B cell (primary cell): Measurements from ENCODE around the gene BCL2. TPM values are rescaled to one million over a fixed set of nuclear protein-coding genes. Genes with fewer than 3 reads are reported as not detected.

Experiments used
- ATAC-seq: fragments of 200-7000 bp; cut with Tn5 transposase; one replicate; pipeline ENCODE4 v1.10.0; 2021; ENCODE audit warnings: low read depth, mild to moderate bottlenecking, moderate number of reproducible peaks, moderate library complexity
- CTCF ChIA-PET: fragments of 350-600 bp; sonication (Branson Sonifier 250); formaldehyde crosslinking; loops from one replicate; lab custom pipeline; 2021; ENCODE audit warnings: antibody characterized with exemption, inconsistent platforms; lab: Charles Lee
- POLR2A ChIA-PET: fragments of 350-600 bp; sonication (Branson Sonifier 250); formaldehyde crosslinking; loops from one replicate; lab custom pipeline; 2021; ENCODE audit warnings: antibody characterized with exemption; lab: Charles Lee
- DNase-seq: peaks from one replicate; pipeline ENCODE4 v3.0.0; 2013
- H2AFZ ChIP-seq: 2 replicates; pipeline ENCODE4 v1.6.1; 2012; ENCODE audit warnings: mild to moderate bottlenecking, low read depth, low read length; ENCODE audit not compliant: insufficient read depth, poor library complexity, severe bottlenecking
- H3K27ac ChIP-seq, 2 donors: 1 replicate in 1 of 2; 2 replicates in 1 of 2; pipeline ENCODE4 v1.5.1; 2012 to 2013; ENCODE audit warnings: low read length in 2 of 2, mild to moderate bottlenecking in 2 of 2, moderate library complexity in 1 of 2
- H3K27me3 ChIP-seq, 4 experiments: fragments of 200-600 bp in 1 of 4; sonication (generic) in 1 of 4; replicated peaks in 1 of 4; 1 replicate in 2 of 4; 2 replicates in 2 of 4; pipeline versions ENCODE4 v1.6.1 to v1.7.0; 2013 to 2016; ENCODE audit warnings: low read length in 3 of 4, mild to moderate bottlenecking in 2 of 4, mixed read lengths in 1 of 4, moderate library complexity in 1 of 4; ENCODE audit not compliant: insufficient read depth in 4 of 4, control insufficient read depth in 3 of 4; ENCODE audit errors: control extremely low read depth in 1 of 4
- H3K36me3 ChIP-seq, 2 experiments: replicated peaks in 1 of 2; 1 replicate in 1 of 2; 2 replicates in 1 of 2; pipeline versions ENCODE4 v1.6.1 to v1.7.1; 2013; ENCODE audit warnings: low read length in 1 of 2; ENCODE audit not compliant: insufficient read depth in 2 of 2, control insufficient read depth in 1 of 2; ENCODE audit errors: control extremely low read depth in 1 of 2, extremely low read depth in 1 of 2
- H3K4me1 ChIP-seq, 2 donors: fragments of 200-600 bp in 1 of 2; sonication (generic) in 1 of 2; 1 replicate in 1 of 2; 2 replicates in 1 of 2; pipeline versions ENCODE4 v1.5.1 to v1.6.1; 2013 to 2017; ENCODE audit warnings: low read length in 2 of 2; ENCODE audit not compliant: control insufficient read depth in 2 of 2, insufficient read depth in 2 of 2
- H3K4me2 ChIP-seq: replicated peaks from 2 replicates; pipeline ENCODE3; 2012; ENCODE audit warnings: mild to moderate bottlenecking, low read depth, low read length; ENCODE audit not compliant: poor library complexity, severe bottlenecking
- H3K4me3 ChIP-seq, 5 experiments: fragments of 200-600 bp in 1 of 5; sonication (generic) in 1 of 5; 1 replicate in 3 of 5; 2 replicates in 2 of 5; pipeline versions ENCODE4 v1.5.1 to v1.7.0; 2011 to 2016; ENCODE audit warnings: low read length in 4 of 5, mild to moderate bottlenecking in 4 of 5, low read depth in 2 of 5, control low read depth in 1 of 5, moderate library complexity in 1 of 5; ENCODE audit not compliant: insufficient read depth in 1 of 5; ENCODE audit errors: control extremely low read depth in 1 of 5, extremely low read depth in 1 of 5
- H3K79me2 ChIP-seq: fragments of 200-600 bp; sonication (generic); one replicate; pipeline ENCODE4 v1.6.0; 2016; ENCODE audit warnings: low read length; ENCODE audit not compliant: control insufficient read depth, insufficient read depth
- H3K9ac ChIP-seq: fragments of 200-600 bp; sonication (generic); 2 replicates; pipeline ENCODE4 v1.6.1; 2017; ENCODE audit warnings: mild to moderate bottlenecking, low read length, moderate library complexity
- H3K9me3 ChIP-seq, 3 donors: one replicate each; pipeline versions ENCODE4 v1.6.1 to v1.7.1; 2013; ENCODE audit warnings: low read length in 2 of 3; ENCODE audit not compliant: control insufficient read depth in 2 of 3, insufficient read depth in 1 of 3; ENCODE audit errors: control extremely low read depth in 1 of 3
- H4K20me1 ChIP-seq: 2 replicates; pipeline ENCODE4 v1.6.0; 2012; ENCODE audit warnings: mild to moderate bottlenecking, low read length; ENCODE audit not compliant: insufficient read depth, control insufficient read depth, poor library complexity, severe bottlenecking
- H3K27ac Mint-ChIP-seq: one replicate; pipeline ENCODE4 v1.8.0; 2021; ENCODE audit warnings: mixed read lengths
- H3K27me3 Mint-ChIP-seq: one replicate; pipeline ENCODE4 v1.8.0; 2021; ENCODE audit warnings: mixed read lengths
- H3K4me1 Mint-ChIP-seq: one replicate; pipeline ENCODE4 v1.8.0; 2021; ENCODE audit warnings: mixed read lengths
- H3K4me3 Mint-ChIP-seq: one replicate; pipeline ENCODE4 v1.8.0; 2021; ENCODE audit warnings: mixed read lengths
- H3K9me3 Mint-ChIP-seq: one replicate; pipeline ENCODE4 v1.8.0; 2022; ENCODE audit warnings: mixed read lengths; ENCODE audit not compliant: insufficient read depth
- EZH2 ChIP-seq: IDR thresholded peaks from 2 replicates; pipeline ENCODE4 v1.6.1; 2012; ENCODE audit warnings: borderline replicate concordance, low read depth, mild to moderate bottlenecking, moderate library complexity, low read length; ENCODE audit not compliant: insufficient read depth, poor library complexity, severe bottlenecking
- WGBS: methylation state at CpG from one replicate; pipeline ENCODE4 v1.1.5; 2013; ENCODE audit warnings: missing lambda C conversion rate; ENCODE audit not compliant: insufficient coverage; 5-methylcytosine and 5-hydroxymethylcytosine counted together
- intact Hi-C: fragments of 100-400 bp; cut with micrococcal nuclease; formaldehyde crosslinking; loops from one replicate; pipeline ENCODE4 v1.10.0; 2022
- polyA plus RNA-seq: library from polyadenylated mRNA; depleted of rRNA; stranded (reverse); fragments of >200 nt; gene quantifications from 2 replicates; pipeline ENCODE4 v1.2.3, GENCODE V29; 2012
- total RNA-seq, 2 donors: library from RNA; stranded (reverse); fragments of 120-200 nt in 1 of 2; gene quantifications; 1 replicate in 1 of 2; 2 replicates in 1 of 2; pipeline versions ENCODE4 v1.2.3 to v1.2.4, GENCODE V29; 2013 to 2022
- TF ChIP-seq, protein P1 (sequence below): fragments of 200-600 bp; IDR thresholded peaks from one replicate; pipeline ENCODE4 v1.8.0; 2022; ENCODE audit warnings: antibody characterized with exemption, mild to moderate bottlenecking

The BCL2 gene
- total and polyA plus RNA-seq, 2 donors (not counting 1 experiment from before 2014, with no cell fraction given), result 27.6 to 144 TPM

DNA sequence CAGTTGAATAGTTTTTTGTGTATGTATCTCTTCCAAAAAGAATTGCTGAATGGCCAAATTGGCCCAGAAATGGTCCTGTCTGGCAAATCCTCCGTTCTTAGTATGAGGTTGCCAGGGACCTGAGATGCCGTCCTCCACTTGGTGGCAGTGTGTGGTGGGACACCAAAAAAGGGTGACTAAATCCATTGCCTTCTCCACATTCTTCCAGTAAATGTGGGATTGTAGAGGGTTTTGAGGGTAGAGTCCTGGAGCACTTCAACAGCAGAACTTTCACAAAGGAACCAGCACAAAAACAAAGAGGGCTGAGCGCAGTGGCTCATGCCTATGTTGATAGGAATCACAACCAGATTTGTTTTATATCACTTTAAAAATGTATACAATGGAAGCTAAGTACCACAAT, 199.9 kb downstream of the BCL2 start:
- ChIA-PET CTCF (interaction anchor here (0.8 to 5.8 kb wide), 10 partner anchors 9 to 208 kb away, joined by 3 to 27 read pairs (median 4); no protein-coding TSS in a partner anchor), POLR2A (no interaction called here)
- WGBS, result no CpG with 5 or more reads among the region's 3 CpGs
- Mint-ChIP-seq H3K4me1 (no peaks in the 10 kb centered on the region), H3K27ac (no peak overlapping the region), H3K27me3 (peaks cover 7% of the 10 kb centered on the region), H3K9me3 (no peaks in the 10 kb centered on the region), H3K4me3 (no peak overlapping the region)
- TF ChIP-seq, protein P1, sequence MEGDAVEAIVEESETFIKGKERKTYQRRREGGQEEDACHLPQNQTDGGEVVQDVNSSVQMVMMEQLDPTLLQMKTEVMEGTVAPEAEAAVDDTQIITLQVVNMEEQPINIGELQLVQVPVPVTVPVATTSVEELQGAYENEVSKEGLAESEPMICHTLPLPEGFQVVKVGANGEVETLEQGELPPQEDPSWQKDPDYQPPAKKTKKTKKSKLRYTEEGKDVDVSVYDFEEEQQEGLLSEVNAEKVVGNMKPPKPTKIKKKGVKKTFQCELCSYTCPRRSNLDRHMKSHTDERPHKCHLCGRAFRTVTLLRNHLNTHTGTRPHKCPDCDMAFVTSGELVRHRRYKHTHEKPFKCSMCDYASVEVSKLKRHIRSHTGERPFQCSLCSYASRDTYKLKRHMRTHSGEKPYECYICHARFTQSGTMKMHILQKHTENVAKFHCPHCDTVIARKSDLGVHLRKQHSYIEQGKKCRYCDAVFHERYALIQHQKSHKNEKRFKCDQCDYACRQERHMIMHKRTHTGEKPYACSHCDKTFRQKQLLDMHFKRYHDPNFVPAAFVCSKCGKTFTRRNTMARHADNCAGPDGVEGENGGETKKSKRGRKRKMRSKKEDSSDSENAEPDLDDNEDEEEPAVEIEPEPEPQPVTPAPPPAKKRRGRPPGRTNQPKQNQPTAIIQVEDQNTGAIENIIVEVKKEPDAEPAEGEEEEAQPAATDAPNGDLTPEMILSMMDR, result peak; percentile 35
- no peak for TF ChIP-seq EZH2
- Histone ChIP-seq H4K20me1 (no peaks in the 10 kb centered on the region), H3K4me1 (no peaks in the 10 kb centered on the region), H3K27me3 (no peaks in the 10 kb centered on the region), H3K79me2 (no peaks in the 10 kb centered on the region), H3K9me3 (no peaks in the 10 kb centered on the region), H3K4me2 (no peak overlapping the region), H3K4me3 (no peak overlapping the region), H3K36me3 (no peaks in the 10 kb centered on the region), H2AFZ (no peak overlapping the region), H3K27ac (no peak overlapping the region), H3K9ac (no peak overlapping the region)
- intact Hi-C loops, result no loop called here
- no peak for ATAC-seq
- no peak for DNase-seq

DNA sequence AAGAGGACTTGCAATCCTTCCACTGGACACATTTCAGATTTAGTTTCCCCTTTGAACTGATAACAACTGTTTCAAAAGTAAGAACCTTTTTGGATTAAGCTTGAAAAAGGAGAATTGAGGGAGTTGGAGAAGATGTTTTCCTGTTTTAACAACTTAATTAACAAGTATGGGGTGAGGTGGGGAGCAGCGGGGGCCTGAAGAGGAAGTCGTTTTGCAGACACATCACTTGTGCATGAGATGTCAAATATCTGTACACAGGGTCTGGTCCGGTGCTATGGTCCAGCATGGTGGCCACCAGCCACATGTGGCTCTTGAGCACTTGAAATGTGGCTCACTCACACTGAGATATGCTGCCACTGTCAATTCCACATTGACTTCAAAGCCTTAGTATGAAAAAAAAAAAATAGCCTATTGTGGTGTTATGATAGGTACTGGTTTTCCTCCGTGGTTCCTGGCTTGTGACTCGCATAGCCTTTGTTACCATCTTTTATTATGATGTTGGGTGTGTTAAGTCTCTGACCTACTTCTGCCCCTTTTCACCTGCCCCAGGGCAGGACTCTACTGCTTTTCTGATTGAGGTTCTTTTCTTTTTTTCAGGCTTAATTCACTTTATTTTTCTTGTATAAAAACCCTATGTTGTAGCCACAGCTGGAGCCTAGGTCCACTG, 205.5 kb downstream of the BCL2 start:
- no peak overlapping the region for H3K4me2 ChIP-seq
- H3K4me1 Mint-ChIP-seq, result peaks cover 17% of the 10 kb centered on the region
- H3K4me3 Mint-ChIP-seq, result no peak overlapping the region
- peaks cover 15% of the 10 kb centered on the region for H3K27me3 Mint-ChIP-seq
- H3K9ac ChIP-seq, result no peak overlapping the region
- no peaks in the 10 kb centered on the region for H4K20me1 ChIP-seq
- no peaks in the 10 kb centered on the region for H3K27me3 ChIP-seq
- ChIA-PET POLR2A (interaction anchor here (0.6 kb wide), 1 partner anchor 33 kb away, joined by 3 read pairs; no protein-coding TSS in a partner anchor), CTCF (interaction anchor here (1.2 to 3.5 kb wide), 3 partner anchors 204 to 208 kb away, joined by 4 to 19 read pairs (median 7); no protein-coding TSS in a partner anchor)
- H3K27ac Mint-ChIP-seq, result no peak overlapping the region
- peak overlapping the region; percentile 10 for H2AFZ ChIP-seq
- H3K9me3 ChIP-seq, result peaks cover 0 to 6% (median 6%) of the 10 kb centered on the region in 3 donors
- TF ChIP-seq, protein P1, result no peak
- no peak for TF ChIP-seq EZH2
- WGBS, result 0% methylated on average over 3 of the region's 5 CpGs
- H3K4me1 ChIP-seq, result peaks cover 16 to 17% of the 10 kb centered on the region in 2 donors
- no peaks in the 10 kb centered on the region for H3K79me2 ChIP-seq
- H3K4me3 ChIP-seq, result no peak overlapping the region
- H3K27ac ChIP-seq, result no peak overlapping the region
- no peaks in the 10 kb centered on the region for H3K36me3 ChIP-seq
- intact Hi-C loops, result no loop called here
- H3K9me3 Mint-ChIP-seq, result peaks cover 5% of the 10 kb centered on the region
- DNase-seq (no peak), ATAC-seq (no peak)
